Endothelial cell of umbilical vein (primary cell): ENCODE results near the gene SNCB. TPM values are rescaled to one million over a fixed set of nuclear protein-coding genes. Genes with fewer than 3 reads are reported as not detected.

Source experiments
- BruUV-seq: library from RNA; stranded (reverse); fragments of 400-500 nt; replicated peaks from 2 replicates; lab custom pipeline; 2021; lab: Mats Ljungman, UMichigan
- CTCF ChIA-PET: fragments of 300-600, 350-600 bp; sonication (Branson Sonifier 250); formaldehyde crosslinking; loops from one replicate; lab custom pipeline; 2021; ENCODE audit warnings: antibody characterized with exemption, inconsistent platforms; lab: Charles Lee
- POLR2A ChIA-PET: fragments of 300-600, 350-600 bp; sonication (Branson Sonifier 250); formaldehyde crosslinking; loops from one replicate; lab custom pipeline; 2021; ENCODE audit warnings: antibody characterized with exemption, inconsistent platforms; lab: Charles Lee
- DNase-seq: peaks from one replicate; pipeline ENCODE4 v3.0.0-alpha.2; 2011; ENCODE audit warnings: low read depth, low spot score
- FAIRE-seq: peaks from 2 replicates; lab custom pipeline; 2011; peaks lifted over from hg19 to GRCh38; lab: Jason Lieb, UNC
- H2AFZ ChIP-seq: 2 replicates; pipeline ENCODE4 v1.6.0; 2012; ENCODE audit warnings: low read depth, low read length, control low read depth, inconsistent platforms
- H3K27ac ChIP-seq: 2 replicates; pipeline ENCODE4 v1.5.1; 2011; ENCODE audit warnings: low read depth, mild to moderate bottlenecking, control low read depth, low read length, moderate library complexity; ENCODE audit not compliant: insufficient read depth
- H3K27me3 ChIP-seq, 2 experiments: 2 replicates each; pipeline versions ENCODE4 v1.6.0 to v1.6.1; 2011; ENCODE audit warnings: low read length in 2 of 2, mixed read lengths in 1 of 2; ENCODE audit not compliant: control insufficient read depth in 2 of 2, insufficient read depth in 2 of 2
- H3K36me3 ChIP-seq, 2 experiments: 2 replicates in 1 of 2; 3 replicates in 1 of 2; pipeline ENCODE4 v1.5.1; 2011; ENCODE audit warnings: low read length in 2 of 2, mild to moderate bottlenecking in 1 of 2, moderate library complexity in 1 of 2; ENCODE audit not compliant: control insufficient read depth in 2 of 2, insufficient read depth in 2 of 2; ENCODE audit errors: extremely low read depth in 1 of 2
- H3K4me1 ChIP-seq: 3 replicates; pipeline ENCODE4 v1.5.1; 2011; ENCODE audit warnings: mild to moderate bottlenecking, low read length; ENCODE audit not compliant: control insufficient read depth, insufficient read depth; ENCODE audit errors: extremely low read depth
- H3K4me2 ChIP-seq: 2 replicates; pipeline ENCODE4 v1.6.1; 2011; ENCODE audit warnings: low read length, control low read depth, mixed read lengths; ENCODE audit not compliant: insufficient read depth
- H3K4me3 ChIP-seq, 3 experiments: fragments of 200-600 bp in 1 of 3; sonication (generic), shearing (Covaris generic) in 1 of 3; replicated peaks in 1 of 3; 2 replicates each; pipeline ENCODE4 v1.5.1; 2011 to 2016; ENCODE audit warnings: control low read depth in 3 of 3, low read length in 3 of 3, mild to moderate bottlenecking in 2 of 3, inconsistent platforms in 1 of 3, low read depth in 1 of 3, moderate library complexity in 1 of 3; ENCODE audit not compliant: insufficient read depth in 1 of 3
- H3K79me2 ChIP-seq: 2 replicates; pipeline ENCODE4 v1.6.0; 2012; ENCODE audit warnings: low read length, inconsistent platforms; ENCODE audit not compliant: control insufficient read depth, insufficient read depth
- H3K9ac ChIP-seq: replicated peaks from 2 replicates; pipeline ENCODE3; 2011; ENCODE audit warnings: low read length, control low read depth; ENCODE audit not compliant: insufficient read depth; ENCODE audit errors: extremely low read depth
- H3K9me1 ChIP-seq: replicated peaks from 3 replicates; pipeline ENCODE4 v1.6.0; 2011; ENCODE audit warnings: mild to moderate bottlenecking, low read length; ENCODE audit not compliant: control insufficient read depth, insufficient read depth; ENCODE audit errors: extremely low read depth
- H3K9me3 ChIP-seq: replicated peaks from 2 replicates; pipeline ENCODE4 v1.5.1; 2012; ENCODE audit warnings: low read length, inconsistent platforms; ENCODE audit not compliant: control insufficient read depth, insufficient read depth
- H4K20me1 ChIP-seq: replicated peaks from 2 replicates; pipeline ENCODE3; 2011; ENCODE audit warnings: mild to moderate bottlenecking, low read length; ENCODE audit not compliant: control insufficient read depth, insufficient read depth; ENCODE audit errors: extremely low read depth
- EZH2 ChIP-seq: IDR thresholded peaks from 2 replicates; pipeline ENCODE4 v1.6.1; 2012; ENCODE audit warnings: borderline replicate concordance, low read depth, mild to moderate bottlenecking, moderate library complexity, low read length, inconsistent platforms; ENCODE audit not compliant: severe bottlenecking
- GATA2 ChIP-seq: IDR thresholded peaks from 2 replicates; pipeline ENCODE4 v1.7.0; 2011; ENCODE audit warnings: low read depth, mild to moderate bottlenecking, moderate library complexity, mixed read lengths, low read length; ENCODE audit not compliant: insufficient read length, insufficient read depth
- JUN ChIP-seq: IDR thresholded peaks from 2 replicates; pipeline ENCODE4 v1.6.1; 2011; ENCODE audit warnings: borderline replicate concordance, low read depth; ENCODE audit not compliant: insufficient read length, insufficient read depth
- POLR2A ChIP-seq: IDR thresholded peaks from 2 replicates; pipeline ENCODE4 v1.6.1; 2012; ENCODE audit warnings: low read depth, mild to moderate bottlenecking, control low read depth, low read length
- POLR2AphosphoS5 ChIP-seq: IDR thresholded peaks from 2 replicates; pipeline ENCODE4 v1.6.1; 2012; ENCODE audit warnings: low read depth, mild to moderate bottlenecking, control low read depth, low read length, moderate library complexity; ENCODE audit not compliant: insufficient read depth
- dilution Hi-C: fragments of 300-500 bp; cut with MboI; formaldehyde crosslinking; loops from one replicate; pipeline ENCODE4 v1.15.0; 2019; ENCODE audit warnings: low sequenced_read_pairs; ENCODE audit not compliant: extremely low pct_ligation_motif_present
- intact Hi-C: fragments of 100-400 bp; cut with micrococcal nuclease; formaldehyde crosslinking; loops from one replicate; pipeline ENCODE4 v1.10.0; 2022
- polyA plus RNA-seq, 4 experiments: library from polyadenylated mRNA; depleted of rRNA in 3 of 4; stranded (reverse) in 3 of 4; unstranded in 1 of 4; fragments of >200 nt; gene quantifications; 2 replicates each; pipeline versions ENCODE4 v1.2.1 to v1.2.3, GENCODE V29; 2011 to 2012; ENCODE audit warnings: missing spikeins in 1 of 4
- total RNA-seq: library from RNA; stranded (reverse); gene quantifications from 2 replicates; pipeline ENCODE4 v1.2.3, GENCODE V29; 2021
- TF ChIP-seq, protein P1 (sequence below), 2 donors: IDR thresholded peaks; 1 replicate in 1 of 2; 2 replicates in 1 of 2; pipeline ENCODE4 v1.5.1; 2011; ENCODE audit warnings: low read length in 2 of 2, mild to moderate bottlenecking in 2 of 2, moderate library complexity in 2 of 2, control low read depth in 1 of 2, inconsistent platforms in 1 of 2, low read depth in 1 of 2; ENCODE audit not compliant: insufficient read depth in 1 of 2; ENCODE audit errors: extremely low read depth in 1 of 2

SNCB gene
- total and polyA plus RNA-seq, 2 donors (not counting 3 experiments of a cell fraction or from before 2014, with no cell fraction given): 0.08 TPM; not detected in 1

DNA sequence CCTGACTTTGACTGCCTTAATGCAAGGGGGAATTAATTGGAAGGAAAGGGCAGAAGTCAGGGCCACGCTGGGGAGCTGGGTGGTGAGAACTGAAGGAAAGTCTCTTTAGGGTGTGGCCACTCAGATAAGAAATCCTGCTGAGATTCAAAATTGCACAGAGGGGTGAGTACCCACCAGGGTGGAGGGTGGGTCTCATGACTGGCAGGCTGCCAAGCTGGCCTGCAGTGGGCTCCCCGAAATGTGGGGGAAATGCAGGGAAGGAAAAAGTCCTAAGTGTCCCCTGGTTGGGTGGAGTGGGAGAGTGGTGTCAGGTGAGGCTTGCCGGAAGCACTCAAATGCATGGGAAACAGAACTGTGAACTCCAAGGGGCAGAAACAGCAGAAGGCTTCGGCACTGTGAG is 41.1 kb upstream of the SNCB start:
- no peaks in the 10 kb centered on the region for H3K9me1 ChIP-seq
- no peaks in the 10 kb centered on the region for H3K9me3 ChIP-seq
- intact Hi-C loops (no loop called here), dilution Hi-C loops (no loop called here)
- H3K4me1 ChIP-seq: no peaks in the 10 kb centered on the region
- POLR2A ChIA-PET: no interaction called here
- no peaks in the 10 kb centered on the region for H3K36me3 ChIP-seq
- no peaks in the 10 kb centered on the region for H3K79me2 ChIP-seq
- no peak overlapping the region for H3K27ac ChIP-seq
- no peak overlapping the region for H3K9ac ChIP-seq
- TF ChIP-seq EZH2 (no peak), POLR2AphosphoS5 (no peak), JUN (no peak), POLR2A (no peak), GATA2 (no peak)
- TF ChIP-seq, protein P1, sequence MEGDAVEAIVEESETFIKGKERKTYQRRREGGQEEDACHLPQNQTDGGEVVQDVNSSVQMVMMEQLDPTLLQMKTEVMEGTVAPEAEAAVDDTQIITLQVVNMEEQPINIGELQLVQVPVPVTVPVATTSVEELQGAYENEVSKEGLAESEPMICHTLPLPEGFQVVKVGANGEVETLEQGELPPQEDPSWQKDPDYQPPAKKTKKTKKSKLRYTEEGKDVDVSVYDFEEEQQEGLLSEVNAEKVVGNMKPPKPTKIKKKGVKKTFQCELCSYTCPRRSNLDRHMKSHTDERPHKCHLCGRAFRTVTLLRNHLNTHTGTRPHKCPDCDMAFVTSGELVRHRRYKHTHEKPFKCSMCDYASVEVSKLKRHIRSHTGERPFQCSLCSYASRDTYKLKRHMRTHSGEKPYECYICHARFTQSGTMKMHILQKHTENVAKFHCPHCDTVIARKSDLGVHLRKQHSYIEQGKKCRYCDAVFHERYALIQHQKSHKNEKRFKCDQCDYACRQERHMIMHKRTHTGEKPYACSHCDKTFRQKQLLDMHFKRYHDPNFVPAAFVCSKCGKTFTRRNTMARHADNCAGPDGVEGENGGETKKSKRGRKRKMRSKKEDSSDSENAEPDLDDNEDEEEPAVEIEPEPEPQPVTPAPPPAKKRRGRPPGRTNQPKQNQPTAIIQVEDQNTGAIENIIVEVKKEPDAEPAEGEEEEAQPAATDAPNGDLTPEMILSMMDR (IDR thresholded peaks at IDR 0.05; ENCODE audit: extremely low read depth in 1 of 2, insufficient read depth in 1 of 2, low read depth in 1 of 2, low read length in 2 of 2): no peak
- no peak overlapping the region for H2AFZ ChIP-seq
- CTCF ChIA-PET: interaction anchor here (3.3 kb wide), 1 partner anchor 11 kb away, joined by 41 read pairs; no protein-coding TSS in a partner anchor
- peaks cover 9 to 16% of the 10 kb centered on the region in 2 experiments for H3K27me3 ChIP-seq
- FAIRE-seq (no peak), DNase-seq (no peak)
- no peaks in the 10 kb centered on the region for H4K20me1 ChIP-seq
- no TSS peak for BruUV-seq
- no peak overlapping the region for H3K4me3 ChIP-seq
- no peak overlapping the region for H3K4me2 ChIP-seq
